Testis (tissue), 3 donors: ENCODE data around the gene PSMB9. TPM values are rescaled to one million over a fixed set of nuclear protein-coding genes. Genes with fewer than 3 reads are reported as not detected.

ENCODE experiments used
- DNase-seq: peaks from one replicate; pipeline ENCODE4 v3.0.0-alpha.2; 2019
- H3K27ac ChIP-seq, 2 donors: fragments of 200-600 bp; sonication (generic); one replicate each; pipeline ENCODE4 v1.5.1; 2019
- H3K27me3 ChIP-seq: fragments of 200-600 bp; sonication (generic); one replicate; pipeline ENCODE4 v1.5.1; 2019
- H3K36me3 ChIP-seq: fragments of 200-600 bp; sonication (generic); one replicate; pipeline ENCODE4 v1.5.1; 2017; ENCODE audit warnings: low read depth; ENCODE audit errors: missing control alignments
- H3K4me1 ChIP-seq: fragments of 200-600 bp; sonication (generic); one replicate; pipeline ENCODE4 v1.5.1; 2019
- H3K4me3 ChIP-seq, 2 donors: fragments of 200-600 bp; sonication (generic); one replicate each; pipeline ENCODE4 v1.5.1; 2017 to 2019
- H3K9me3 ChIP-seq: fragments of 200-600 bp; sonication (generic); one replicate; pipeline ENCODE4 v1.5.1; 2017
- CTCF ChIP-seq, 3 experiments: fragments of 450-650 bp in 2 of 3; fragments of 200-600 bp in 1 of 3; sonication (generic) in 1 of 3; IDR thresholded peaks; one replicate each; pipeline ENCODE4 v1.5.1; 2016 to 2019; ENCODE audit warnings: antibody characterized with exemption in 3 of 3, mild to moderate bottlenecking in 2 of 3, moderate library complexity in 1 of 3
- POLR2A ChIP-seq: fragments of 450-650 bp; IDR thresholded peaks from one replicate; pipeline ENCODE4 v1.6.1; 2017; ENCODE audit warnings: antibody characterized with exemption, mild to moderate bottlenecking, moderate library complexity
- WGBS, 2 donors: methylation state at CpG; one replicate each; pipeline ENCODE4 v1.1.5; 2018; 5-methylcytosine and 5-hydroxymethylcytosine counted together
- intact Hi-C: fragments of 100-400 bp; cut with DNase I; formaldehyde crosslinking; loops from one replicate; pipeline ENCODE4 v1.15.1; 2023; ENCODE audit warnings: low total_unique reads
- polyA plus RNA-seq: library from polyadenylated mRNA; stranded (reverse); fragments of 350-450 nt; fragmentation: Illumina TruSeq; extraction: RNeasy Lipid Tissue Mini Kit (QIAGEN cat#74804); gene quantifications from one replicate; pipeline ENCODE4 v1.2.3, GENCODE V29; 2014; ENCODE audit warnings: low read depth, low replicate concordance; ENCODE audit not compliant: insufficient read depth
- total RNA-seq, 2 donors: library from RNA; depleted of rRNA; stranded (reverse); fragments of >200 nt; gene quantifications; one replicate each; pipeline ENCODE4 v1.2.3, GENCODE V29; 2016

The PSMB9 gene
- total and polyA plus RNA-seq, 3 donors from 2014 or later, result 6.2 to 29.7 (median 7.9) TPM

- peak overlapping the region; percentile 96 to 98 for H3K27ac ChIP-seq
- peak overlapping the region; percentile 84 to 88 for H3K4me3 ChIP-seq
- H3K9me3 ChIP-seq, result no peaks in the 10 kb centered on the region
- H3K27me3 ChIP-seq, result no peaks in the 10 kb centered on the region
- peaks cover 13% of the 10 kb centered on the region for H3K4me1 ChIP-seq
- intact Hi-C loops, result no loop called here
- WGBS, 2 donors, result 33 to 38% methylated on average over 17 to 23 of the region's 23 CpGs
- peak; percentile 58 for DNase-seq
- H3K36me3 ChIP-seq, result no peaks in the 10 kb centered on the region
- TF ChIP-seq POLR2A (no peak), CTCF (IDR thresholded peaks at IDR 0.05) (no peak)
Observed at GRCh38 chr6:32852018-32852843, 1.8 kb upstream of the PSMB9 start.

GRCh38 chr6:32852844-32853540, 1.0 kb upstream of the PSMB9 start:
- Histone ChIP-seq H3K27me3 (no peaks in the 10 kb centered on the region), H3K9me3 (no peaks in the 10 kb centered on the region), H3K4me1 (peaks cover 13% of the 10 kb centered on the region), H3K27ac (peak overlapping the region; percentile 96 to 98), H3K4me3 (peak overlapping the region; percentile 84 to 88), H3K36me3 (no peaks in the 10 kb centered on the region)
- intact Hi-C loops, result no loop called here
- no peak for TF ChIP-seq POLR2A
- no peak for TF ChIP-seq CTCF (IDR thresholded peaks at IDR 0.05)
- peak; percentile 44 for DNase-seq
- 0 to 1% methylated on average over 10 to 28 of the region's 41 CpGs for WGBS, 2 donors

GRCh38 chr6:32854376-32855178, 585 bp downstream of the PSMB9 start:
- intact Hi-C loops, result no loop called here
- Histone ChIP-seq H3K4me3 (peak overlapping the region; percentile 84 to 88), H3K9me3 (no peaks in the 10 kb centered on the region), H3K27ac (peak overlapping the region; percentile 96 to 98), H3K27me3 (no peaks in the 10 kb centered on the region), H3K4me1 (peaks cover 13% of the 10 kb centered on the region), H3K36me3 (no peaks in the 10 kb centered on the region)
- WGBS, 2 donors, result 7 to 11% methylated on average over 23 to 24 of the region's 24 CpGs
- no peak for TF ChIP-seq POLR2A
- no peak for TF ChIP-seq CTCF (IDR thresholded peaks at IDR 0.05)
- DNase-seq, result peak; percentile 49

- H3K4me1 ChIP-seq, result peaks cover 13% of the 10 kb centered on the region
- TF ChIP-seq POLR2A (no peak), CTCF (IDR thresholded peaks at IDR 0.05) (peak in 1 of 3 experiments; percentile 6)
- H3K27ac ChIP-seq, result peak overlapping the region in 1 of 2 donors; percentile 98
- no peaks in the 10 kb centered on the region for H3K27me3 ChIP-seq
- H3K36me3 ChIP-seq, result no peaks in the 10 kb centered on the region
- intact Hi-C loops, result no loop called here
- no peaks in the 10 kb centered on the region for H3K9me3 ChIP-seq
- no peak overlapping the region for H3K4me3 ChIP-seq
- 80 to 84% methylated on average over 8 of the region's 8 CpGs for WGBS, 2 donors
- DNase-seq, result no peak
Observed at GRCh38 chr6:32855467-32856174, 1.6 kb downstream of the PSMB9 start.
